Type B pancreatic cell (in vitro differentiated cells): ENCODE data around the gene SIGLEC14. TPM values are rescaled to one million over a fixed set of nuclear protein-coding genes. Genes with fewer than 3 reads are reported as not detected.

Experiments
- DNase-seq: peaks from one replicate; pipeline ENCODE4 v3.0.0; 2021; ENCODE audit warnings: mixed read lengths; ENCODE audit not compliant: unreplicated experiment; ENCODE audit errors: extremely low spot score
- H3K27ac Mint-ChIP-seq: 2 replicates; pipeline ENCODE4 v1.8.0; 2021; ENCODE audit warnings: mild to moderate bottlenecking, mixed read lengths
- H3K27me3 Mint-ChIP-seq: 2 replicates; pipeline ENCODE4 v1.8.0; 2021; ENCODE audit warnings: mixed read lengths
- H3K36me3 Mint-ChIP-seq: 2 replicates; pipeline ENCODE4 v1.8.0; 2021; ENCODE audit warnings: mixed read lengths
- H3K4me1 Mint-ChIP-seq: one replicate; pipeline ENCODE4 v1.8.0; 2021; ENCODE audit warnings: mixed read lengths; ENCODE audit not compliant: unreplicated experiment
- H3K4me3 Mint-ChIP-seq: 2 replicates; pipeline ENCODE4 v1.8.0; 2021; ENCODE audit warnings: mild to moderate bottlenecking, mixed read lengths
- H3K9me3 Mint-ChIP-seq: 2 replicates; pipeline ENCODE4 v1.8.0; 2021; ENCODE audit warnings: mixed read lengths
- total RNA-seq: library from RNA; stranded (reverse); gene quantifications from 2 replicates; pipeline ENCODE4 v1.2.1, GENCODE V29; 2021; ENCODE audit warnings: low replicate concordance
- TF ChIP-seq, protein P1 (sequence below): fragments of 200-600 bp; sonication (generic); conservative IDR thresholded peaks from 2 replicates; pipeline ENCODE4 v1.5.0; 2021; ENCODE audit warnings: antibody characterized with exemption, mild to moderate bottlenecking

Gene SIGLEC14
- total RNA-seq, 1 donor from 2014 or later, result not detected

DNA sequence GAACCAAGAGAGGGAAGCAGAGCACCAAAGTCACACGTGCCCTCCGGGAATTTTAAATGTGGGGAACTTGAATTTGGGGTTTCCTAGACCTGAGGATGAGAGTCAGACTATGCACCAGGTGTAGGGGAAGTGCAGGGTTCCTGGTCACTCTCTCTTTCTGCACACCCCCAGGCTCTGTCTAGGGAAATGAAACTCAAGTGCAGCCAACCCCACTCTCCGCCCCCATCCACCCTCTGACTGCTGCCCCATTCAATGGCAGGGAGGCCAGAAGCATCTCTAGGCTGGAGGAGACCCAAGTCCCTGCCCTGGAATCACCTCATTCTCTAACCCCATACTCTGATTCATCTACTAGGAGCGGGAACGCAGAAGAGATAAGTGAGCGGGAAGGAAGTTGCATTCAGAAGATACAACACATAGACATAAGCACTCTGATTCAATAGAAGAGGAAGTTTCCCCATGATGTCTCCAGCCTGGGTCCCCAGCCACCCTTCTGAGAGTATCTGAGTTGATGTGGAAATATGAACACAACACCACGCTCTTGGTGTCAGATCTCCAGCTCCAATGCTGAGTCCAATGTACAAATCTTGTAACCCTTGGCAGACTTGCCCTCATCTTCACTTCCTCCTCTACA lies 4.7 kb upstream of the SIGLEC14 start:
- Mint-ChIP-seq H3K36me3 (no peaks in the 10 kb centered on the region), H3K4me3 (no peak overlapping the region), H3K9me3 (no peaks in the 10 kb centered on the region)

GRCh38 chr19:51647318-51647717 lies 693 bp upstream of the SIGLEC14 start:
- no peaks in the 10 kb centered on the region for H3K36me3 Mint-ChIP-seq
- no peak for DNase-seq
- H3K4me1 Mint-ChIP-seq, result no peaks in the 10 kb centered on the region
- no peaks in the 10 kb centered on the region for H3K9me3 Mint-ChIP-seq
- TF ChIP-seq, protein P1, sequence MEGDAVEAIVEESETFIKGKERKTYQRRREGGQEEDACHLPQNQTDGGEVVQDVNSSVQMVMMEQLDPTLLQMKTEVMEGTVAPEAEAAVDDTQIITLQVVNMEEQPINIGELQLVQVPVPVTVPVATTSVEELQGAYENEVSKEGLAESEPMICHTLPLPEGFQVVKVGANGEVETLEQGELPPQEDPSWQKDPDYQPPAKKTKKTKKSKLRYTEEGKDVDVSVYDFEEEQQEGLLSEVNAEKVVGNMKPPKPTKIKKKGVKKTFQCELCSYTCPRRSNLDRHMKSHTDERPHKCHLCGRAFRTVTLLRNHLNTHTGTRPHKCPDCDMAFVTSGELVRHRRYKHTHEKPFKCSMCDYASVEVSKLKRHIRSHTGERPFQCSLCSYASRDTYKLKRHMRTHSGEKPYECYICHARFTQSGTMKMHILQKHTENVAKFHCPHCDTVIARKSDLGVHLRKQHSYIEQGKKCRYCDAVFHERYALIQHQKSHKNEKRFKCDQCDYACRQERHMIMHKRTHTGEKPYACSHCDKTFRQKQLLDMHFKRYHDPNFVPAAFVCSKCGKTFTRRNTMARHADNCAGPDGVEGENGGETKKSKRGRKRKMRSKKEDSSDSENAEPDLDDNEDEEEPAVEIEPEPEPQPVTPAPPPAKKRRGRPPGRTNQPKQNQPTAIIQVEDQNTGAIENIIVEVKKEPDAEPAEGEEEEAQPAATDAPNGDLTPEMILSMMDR, result no peak
- H3K4me3 Mint-ChIP-seq, result no peak overlapping the region
- H3K27me3 Mint-ChIP-seq, result peaks cover 12% of the 10 kb centered on the region
- no peak overlapping the region for H3K27ac Mint-ChIP-seq

More for the DNA sequence above, 4.7 kb upstream of the SIGLEC14 start:
- Mint-ChIP-seq H3K27ac (no peak overlapping the region), H3K4me1 (no peaks in the 10 kb centered on the region), H3K27me3 (peaks cover 5% of the 10 kb centered on the region)
- no peak for DNase-seq
- TF ChIP-seq, protein P1, result no peak

DNA sequence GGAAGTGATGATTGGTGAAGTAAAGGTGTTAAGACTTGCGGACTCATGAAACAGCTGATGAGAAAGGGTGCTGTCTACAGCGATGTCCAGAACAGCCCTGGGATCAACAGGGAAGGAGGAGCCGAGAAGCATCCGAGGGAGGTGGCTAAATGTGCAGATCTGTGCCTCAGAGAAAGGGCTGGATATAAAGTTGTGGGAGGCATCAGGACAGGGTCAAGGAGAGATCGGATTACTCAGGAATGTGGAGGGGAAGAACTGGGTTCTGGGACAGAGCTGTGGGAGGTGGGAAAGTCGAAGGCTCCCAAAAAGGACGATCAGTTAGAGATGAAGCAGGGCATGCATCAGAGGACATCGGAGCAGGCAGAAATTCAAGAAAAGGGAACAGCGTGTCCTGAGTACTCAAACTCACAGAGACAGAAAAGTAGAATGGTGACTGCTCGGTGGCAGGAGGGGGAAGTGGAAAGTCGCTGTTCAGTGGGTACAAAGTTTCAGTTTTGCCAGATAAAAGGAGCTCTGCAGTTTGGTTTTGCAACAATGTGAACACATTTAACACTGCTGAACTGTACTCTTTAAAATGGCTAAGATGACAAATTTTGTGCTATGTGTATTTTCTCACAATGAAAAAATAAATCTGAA lies 1.9 kb downstream of the SIGLEC14 start:
- Mint-ChIP-seq H3K36me3 (no peaks in the 10 kb centered on the region), H3K9me3 (no peaks in the 10 kb centered on the region), H3K4me3 (no peak overlapping the region), H3K27ac (no peak overlapping the region), H3K27me3 (peaks cover 19% of the 10 kb centered on the region), H3K4me1 (no peaks in the 10 kb centered on the region)
- DNase-seq, result no peak
- TF ChIP-seq, protein P1, result no peak

GRCh38 chr19:51641648-51642047 lies 5.0 kb downstream of the SIGLEC14 start:
- H3K36me3 Mint-ChIP-seq, result no peaks in the 10 kb centered on the region
- TF ChIP-seq, protein P1, result no peak
- H3K27ac Mint-ChIP-seq, result no peak overlapping the region
- no peaks in the 10 kb centered on the region for H3K4me1 Mint-ChIP-seq
- H3K4me3 Mint-ChIP-seq, result no peak overlapping the region
- H3K27me3 Mint-ChIP-seq, result peaks cover 19% of the 10 kb centered on the region
- no peak for DNase-seq
- H3K9me3 Mint-ChIP-seq, result no peaks in the 10 kb centered on the region

- Mint-ChIP-seq H3K9me3 (no peaks in the 10 kb centered on the region), H3K27ac (no peak overlapping the region), H3K4me3 (no peak overlapping the region), H3K4me1 (no peaks in the 10 kb centered on the region), H3K27me3 (peaks cover 19% of the 10 kb centered on the region), H3K36me3 (no peaks in the 10 kb centered on the region)
- no peak for DNase-seq
- TF ChIP-seq, protein P1, result no peak
These were observed 6.2 kb downstream of the SIGLEC14 start for GRCh38 chr19:51640386-51640785.
